HEK293T (cell line): Measurements from ENCODE around the gene INSM1.

Experiments
- BHLHE40 ChIP-seq: fragments of 450-650 bp; IDR thresholded peaks from 2 replicates; pipeline ENCODE4 v1.6.1; 2016; ENCODE audit warnings: mild to moderate bottlenecking, moderate library complexity, borderline replicate concordance
- FOXK2 ChIP-seq: fragments of 450-650 bp; IDR thresholded peaks from 2 replicates; pipeline ENCODE4 v1.6.1; 2016; ENCODE audit warnings: mild to moderate bottlenecking
- FOXM1 ChIP-seq: fragments of 450-650 bp; IDR thresholded peaks from 2 replicates; pipeline ENCODE4 v1.6.1; 2017; ENCODE audit warnings: mild to moderate bottlenecking, borderline replicate concordance
- HDGF ChIP-seq: fragments of 450-650 bp; IDR thresholded peaks from 2 replicates; pipeline ENCODE4 v1.6.1; 2017; ENCODE audit warnings: antibody characterized with exemption, borderline replicate concordance
- L3MBTL2 ChIP-seq: fragments of 450-650 bp; conservative IDR thresholded peaks from 2 replicates; pipeline ENCODE4 v1.6.1; 2016; ENCODE audit warnings: mild to moderate bottlenecking
- SP1 ChIP-seq: fragments of 450-650 bp; IDR thresholded peaks from 2 replicates; pipeline ENCODE4 v1.6.1; 2017
- SUZ12 ChIP-seq: fragments of 450-650 bp; IDR thresholded peaks from 2 replicates; pipeline ENCODE4 v1.6.1; 2016; ENCODE audit warnings: mild to moderate bottlenecking
- TARDBP ChIP-seq: fragments of 450-650 bp; IDR thresholded peaks from 2 replicates; pipeline ENCODE4 v1.6.1; 2016

DNA sequence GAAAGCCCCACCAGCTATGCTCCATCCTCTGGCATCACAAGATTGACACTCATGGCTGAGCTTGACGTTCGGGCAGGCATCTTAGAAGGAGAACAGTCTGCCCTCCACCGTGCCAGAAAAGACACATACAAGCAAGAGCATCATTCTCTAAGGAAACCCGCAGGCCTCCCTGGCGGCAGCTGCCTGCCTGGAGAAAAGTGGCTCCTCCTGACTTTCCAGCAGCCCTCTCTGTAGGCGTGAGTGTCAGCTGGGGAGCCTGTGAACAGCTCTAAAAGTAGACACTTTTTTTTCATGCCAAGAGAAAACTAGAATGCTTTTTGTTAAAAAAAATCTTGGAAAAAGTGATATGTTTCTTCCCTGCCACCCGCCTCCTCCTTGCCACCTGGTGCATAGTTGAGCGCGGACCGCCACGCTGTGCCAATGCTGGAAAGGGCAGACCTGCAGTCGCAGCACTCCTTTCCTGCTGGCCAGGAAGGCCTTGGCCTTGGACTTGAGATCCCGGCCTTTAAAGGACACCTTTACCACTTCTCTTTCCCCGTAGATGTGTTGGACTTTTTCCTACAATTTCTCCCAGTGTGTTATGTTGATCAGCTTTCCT is 29.7 kb upstream of the INSM1 start:
- TF ChIP-seq L3MBTL2 (no peak), SP1 (no peak), BHLHE40 (no peak), FOXM1 (no peak), FOXK2 (no peak), SUZ12 (no peak), HDGF (no peak), TARDBP (no peak)
